GM12878 (cell line): ENCODE results near the gene INHBC. TPM values are rescaled to one million over a fixed set of nuclear protein-coding genes. Genes with fewer than 3 reads are reported as not detected.

Source experiments
- ATAC-seq: fragments of 200-7000 bp; cut with Tn5 transposase; 3 replicates; pipeline ENCODE4 v1.9.1; 2020; ENCODE audit warnings: mild to moderate bottlenecking, moderate library complexity
- BruUV-seq: library from RNA; stranded (reverse); fragments of 400-500 nt; replicated peaks from 2 replicates; lab custom pipeline; 2021; lab: Mats Ljungman, UMichigan
- CTCF ChIA-PET: fragments of 300-600 bp; sonication (Branson Sonifier 250); formaldehyde crosslinking; extraction: SDS; loops from one replicate; lab custom pipeline; 2021; ENCODE audit warnings: inconsistent platforms; lab: Yijun Ruan, JAX
- POLR2A ChIA-PET: fragments of 350-600 bp; formaldehyde crosslinking; extraction: SDS; loops from one replicate; lab custom pipeline; 2021; ENCODE audit warnings: inconsistent platforms; lab: Charles Lee
- RAD21 ChIA-PET: fragments of 300-600 bp; sonication (Branson Sonifier 250); formaldehyde crosslinking; loops from one replicate; lab custom pipeline; 2023; ENCODE audit warnings: antibody characterized with exemption; ENCODE audit not compliant: unreplicated experiment; lab: Charles Lee
- SMC1A ChIA-PET: fragments of 300-600 bp; sonication (Branson Sonifier 250); formaldehyde crosslinking; loops from one replicate; lab custom pipeline; 2023; ENCODE audit not compliant: unreplicated experiment, uncharacterized antibody; lab: Charles Lee
- DNase-seq: peaks from one replicate; pipeline ENCODE4 v3.0.0-alpha.2; 2011; ENCODE audit warnings: low read depth, low spot score
- FAIRE-seq: peaks from 3 replicates; lab custom pipeline; 2011; peaks lifted over from hg19 to GRCh38; lab: Jason Lieb, UNC
- H2AFZ ChIP-seq: 2 replicates; pipeline ENCODE4 v1.6.0; 2011; ENCODE audit warnings: low read depth, low read length, control low read depth; ENCODE audit not compliant: control insufficient read depth
- H3K27ac ChIP-seq: 2 replicates; pipeline ENCODE4 v1.5.1; 2011; ENCODE audit warnings: control low read depth; ENCODE audit not compliant: control insufficient read depth, insufficient read depth
- H3K27me3 ChIP-seq, 2 experiments: replicated peaks in 1 of 2; 2 replicates each; pipeline versions ENCODE4 v1.6.0 to v1.6.1; 2011; ENCODE audit warnings: low read length in 1 of 2; ENCODE audit not compliant: control insufficient read depth in 2 of 2, insufficient read depth in 2 of 2
- H3K36me3 ChIP-seq, 2 experiments: 2 replicates each; pipeline ENCODE4 v1.5.1; 2011; ENCODE audit warnings: low read length in 1 of 2; ENCODE audit not compliant: control insufficient read depth in 2 of 2, insufficient read depth in 2 of 2
- H3K4me1 ChIP-seq: 2 replicates; pipeline ENCODE4 v1.6.1; 2011; ENCODE audit warnings: mild to moderate bottlenecking, low read length, moderate library complexity, mixed read lengths; ENCODE audit not compliant: control insufficient read depth, insufficient read depth
- H3K4me2 ChIP-seq: 2 replicates; pipeline ENCODE4 v1.6.0; 2011; ENCODE audit warnings: control low read depth; ENCODE audit not compliant: control insufficient read depth, insufficient read depth
- H3K4me3 ChIP-seq: fragments of 200-600 bp; sonication (generic); 2 replicates; pipeline ENCODE4 v1.5.1; 2016
- H3K79me2 ChIP-seq: 2 replicates; pipeline ENCODE4 v1.6.0; 2011; ENCODE audit warnings: low read length; ENCODE audit not compliant: control insufficient read depth, insufficient read depth
- H3K9ac ChIP-seq: 2 replicates; pipeline ENCODE4 v1.8.0; 2011; ENCODE audit warnings: low read length, control low read depth, mixed read lengths; ENCODE audit not compliant: control insufficient read depth, insufficient read depth
- H3K9me3 ChIP-seq: replicated peaks from 3 replicates; pipeline ENCODE4 v1.5.1; 2011; ENCODE audit warnings: mild to moderate bottlenecking, low read length; ENCODE audit not compliant: control insufficient read depth, insufficient read depth
- H4K20me1 ChIP-seq: 2 replicates; pipeline ENCODE4 v1.6.0; 2011; ENCODE audit not compliant: control insufficient read depth, insufficient read depth
- CBX3 ChIP-seq: fragments of 200-600 bp; sonication (generic); IDR thresholded peaks from 2 replicates; pipeline ENCODE4 v1.6.1; 2016; ENCODE audit warnings: low read depth, borderline replicate concordance
- CEBPZ ChIP-seq: fragments of 150-350 bp; IDR thresholded peaks from 2 replicates; pipeline ENCODE4 v1.6.1; 2016; ENCODE audit warnings: low read depth, low read length
- ESRRA ChIP-seq: IDR thresholded peaks from 2 replicates; pipeline ENCODE4 v1.6.1; 2012; ENCODE audit warnings: mild to moderate bottlenecking, low read length, improper control_type of control experiment
- IKZF1 ChIP-seq: fragments of 450-650 bp; conservative IDR thresholded peaks from 2 replicates; pipeline ENCODE4 v1.6.1; 2017; ENCODE audit warnings: antibody characterized with exemption, mild to moderate bottlenecking
- KDM1A ChIP-seq: fragments of 200-600 bp; sonication (generic); IDR thresholded peaks from 2 replicates; pipeline ENCODE4 v1.6.1; 2016; ENCODE audit warnings: borderline replicate concordance
- MYC ChIP-seq: IDR thresholded peaks from 2 replicates; pipeline ENCODE4 v1.6.1; 2011; ENCODE audit warnings: mild to moderate bottlenecking, low read length, moderate library complexity, inconsistent platforms; ENCODE audit not compliant: insufficient read depth, insufficient replicate concordance, insufficient read length, severe bottlenecking
- NKRF ChIP-seq: fragments of 450-650 bp; conservative IDR thresholded peaks from 2 replicates; pipeline ENCODE4 v1.6.1; 2017; ENCODE audit warnings: mild to moderate bottlenecking, moderate library complexity
- PAX5 ChIP-seq: IDR thresholded peaks from 2 replicates; pipeline ENCODE4 v1.6.1; 2011; ENCODE audit warnings: low read depth, low read length, borderline replicate concordance
- RBBP5 ChIP-seq: fragments of 200-600 bp; sonication (generic); conservative IDR thresholded peaks from 2 replicates; pipeline ENCODE4 v1.6.1; 2016
- SIX5 ChIP-seq: IDR thresholded peaks from 2 replicates; pipeline ENCODE4 v1.6.1; 2011; ENCODE audit warnings: mild to moderate bottlenecking, low read depth, low read length, moderate library complexity; ENCODE audit not compliant: severe bottlenecking
- STAT3 ChIP-seq: IDR thresholded peaks from 2 replicates; pipeline ENCODE4 v1.6.1; 2011; ENCODE audit warnings: low read depth, low read length, improper control_type of control experiment
- SUZ12 ChIP-seq: fragments of 200-600 bp; sonication (generic); IDR thresholded peaks from one replicate; pipeline ENCODE4 v1.6.1; 2018; ENCODE audit warnings: antibody characterized with exemption, mild to moderate bottlenecking; ENCODE audit not compliant: unreplicated experiment
- YY1 ChIP-seq: IDR thresholded peaks from 2 replicates; pipeline ENCODE4 v1.6.1; 2011; ENCODE audit warnings: low read depth, mild to moderate bottlenecking, low read length
- WGBS: methylation state at CpG from one replicate; pipeline ENCODE4 v1.1.6; 2016; ENCODE audit warnings: low lambda C conversion rate; ENCODE audit not compliant: insufficient replicate concordance, insufficient coverage; ENCODE audit errors: missing lambda C conversion rate; 5-methylcytosine and 5-hydroxymethylcytosine counted together
- in situ Hi-C: fragments of 300-500 bp; cut with MboI; formaldehyde crosslinking; loops from 9 replicates; pipeline ENCODE4 v1.14.3; 2018; ENCODE audit warnings: mixed read lengths
- intact Hi-C: fragments of 100-400 bp; cut with micrococcal nuclease; formaldehyde crosslinking; loops from one replicate; pipeline ENCODE4 v1.14.2; 2022; ENCODE audit not compliant: unreplicated experiment
- polyA plus RNA-seq, 11 experiments: library from polyadenylated mRNA; depleted of rRNA in 4 of 11; unstranded in 6 of 11; stranded (reverse) in 5 of 11; fragments of >200 nt; fragmentation: Nextera tagmentation in 4 of 11; fragmentation: Illumina TruSeq in 1 of 11; extraction: Ambion mirVana in 4 of 11; extraction: Trizol in 1 of 11; gene quantifications; 1 replicate in 1 of 11; 2 replicates in 10 of 11; pipeline versions ENCODE4 v1.2.1 to v1.2.3, GENCODE V29; 2011 to 2016; ENCODE audit warnings: inconsistent platforms in 2 of 11, missing spikeins in 2 of 11, low read depth in 1 of 11
- total RNA-seq, 4 experiments: library from RNA; depleted of rRNA in 3 of 4; stranded (reverse); fragments of >200 nt in 3 of 4; fragmentation: Illumina TruSeq in 1 of 4; extraction: Trizol in 1 of 4; gene quantifications; 2 replicates each; pipeline versions ENCODE4 v1.2.1 to v1.2.3, GENCODE V29; 2013 to 2021
- TF ChIP-seq, protein P1 (sequence below): fragments of 450-650 bp; IDR thresholded peaks from 2 replicates; pipeline ENCODE4 v1.6.1; 2017; ENCODE audit warnings: mild to moderate bottlenecking, moderate library complexity

INHBC gene
- total and polyA plus RNA-seq, 10 of the 15 experiments (the other 5 are each of a cell fraction or from before 2014, with no cell fraction given), result 0.04 to 0.22 (median 0.13) TPM; not detected in 5

- no TSS peak for BruUV-seq
- RAD21 ChIA-PET, result no interaction called here
- CTCF ChIA-PET, result no interaction called here
- no peaks in the 10 kb centered on the region; the same call in 1 of the 3 replicates for H3K9me3 ChIP-seq
- H3K36me3 ChIP-seq, result no peaks in the 10 kb centered on the region
- no peaks in the 10 kb centered on the region for H4K20me1 ChIP-seq
- H3K4me3 ChIP-seq, result no peak overlapping the region
- in situ Hi-C loops (no loop called here), intact Hi-C loops (no loop called here)
- ATAC-seq, result no peak
- FAIRE-seq, result no peak
- no peak overlapping the region for H3K27ac ChIP-seq
- no peak for DNase-seq
- no peak overlapping the region for H2AFZ ChIP-seq
- TF ChIP-seq, protein P1, sequence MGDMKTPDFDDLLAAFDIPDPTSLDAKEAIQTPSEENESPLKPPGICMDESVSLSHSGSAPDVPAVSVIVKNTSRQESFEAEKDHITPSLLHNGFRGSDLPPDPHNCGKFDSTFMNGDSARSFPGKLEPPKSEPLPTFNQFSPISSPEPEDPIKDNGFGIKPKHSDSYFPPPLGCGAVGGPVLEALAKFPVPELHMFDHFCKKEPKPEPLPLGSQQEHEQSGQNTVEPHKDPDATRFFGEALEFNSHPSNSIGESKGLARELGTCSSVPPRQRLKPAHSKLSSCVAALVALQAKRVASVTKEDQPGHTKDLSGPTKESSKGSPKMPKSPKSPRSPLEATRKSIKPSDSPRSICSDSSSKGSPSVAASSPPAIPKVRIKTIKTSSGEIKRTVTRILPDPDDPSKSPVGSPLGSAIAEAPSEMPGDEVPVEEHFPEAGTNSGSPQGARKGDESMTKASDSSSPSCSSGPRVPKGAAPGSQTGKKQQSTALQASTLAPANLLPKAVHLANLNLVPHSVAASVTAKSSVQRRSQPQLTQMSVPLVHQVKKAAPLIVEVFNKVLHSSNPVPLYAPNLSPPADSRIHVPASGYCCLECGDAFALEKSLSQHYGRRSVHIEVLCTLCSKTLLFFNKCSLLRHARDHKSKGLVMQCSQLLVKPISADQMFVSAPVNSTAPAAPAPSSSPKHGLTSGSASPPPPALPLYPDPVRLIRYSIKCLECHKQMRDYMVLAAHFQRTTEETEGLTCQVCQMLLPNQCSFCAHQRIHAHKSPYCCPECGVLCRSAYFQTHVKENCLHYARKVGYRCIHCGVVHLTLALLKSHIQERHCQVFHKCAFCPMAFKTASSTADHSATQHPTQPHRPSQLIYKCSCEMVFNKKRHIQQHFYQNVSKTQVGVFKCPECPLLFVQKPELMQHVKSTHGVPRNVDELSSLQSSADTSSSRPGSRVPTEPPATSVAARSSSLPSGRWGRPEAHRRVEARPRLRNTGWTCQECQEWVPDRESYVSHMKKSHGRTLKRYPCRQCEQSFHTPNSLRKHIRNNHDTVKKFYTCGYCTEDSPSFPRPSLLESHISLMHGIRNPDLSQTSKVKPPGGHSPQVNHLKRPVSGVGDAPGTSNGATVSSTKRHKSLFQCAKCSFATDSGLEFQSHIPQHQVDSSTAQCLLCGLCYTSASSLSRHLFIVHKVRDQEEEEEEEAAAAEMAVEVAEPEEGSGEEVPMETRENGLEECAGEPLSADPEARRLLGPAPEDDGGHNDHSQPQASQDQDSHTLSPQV, result no peak
- no peak for TF ChIP-seq CBX3
- no peak for TF ChIP-seq MYC
- no peak for TF ChIP-seq YY1
- TF ChIP-seq NKRF, result no peak
- TF ChIP-seq SIX5, result no peak
- no peak for TF ChIP-seq RBBP5
- TF ChIP-seq ESRRA, result no peak
- no peak for TF ChIP-seq IKZF1
- no peak for TF ChIP-seq PAX5
- no peak for TF ChIP-seq KDM1A
- no peak for TF ChIP-seq CEBPZ
- TF ChIP-seq SUZ12, result no peak
- no peak for TF ChIP-seq STAT3
- 54% methylated on average over 4 of the region's 4 CpGs for WGBS
- no peaks in the 10 kb centered on the region for H3K27me3 ChIP-seq
- H3K9ac ChIP-seq, result no peak overlapping the region
- no peak overlapping the region for H3K4me2 ChIP-seq
- H3K4me1 ChIP-seq, result no peaks in the 10 kb centered on the region
- no peaks in the 10 kb centered on the region for H3K79me2 ChIP-seq
- SMC1A ChIA-PET, result no interaction called here
- POLR2A ChIA-PET, result interaction anchor here (0.8 kb wide), 1 partner anchor 13 kb away, joined by 3 read pairs; no protein-coding TSS in a partner anchor
Measured at GRCh38 chr12:57439762-57440266, 5.2 kb downstream of the INHBC start.
